ENCODE data around the gene NOC2L.

GRCh38 chr1:970973-971730 is 12.1 kb upstream of the NOC2L start:
- TF ChIP-seq CTCF (conservative IDR thresholded peaks at IDR 0.05; ENCODE audit: low read depth, low read length) = no peak
- no peak for TF ChIP-seq EZH2 (IDR thresholded peaks at IDR 0.05; ENCODE audit: borderline replicate concordance, low read depth, low read length, poor library complexity, severe bottlenecking)
